ENCODE data around the gene CR1. TPM values are rescaled to one million over a fixed set of nuclear protein-coding genes. Genes with fewer than 3 reads are reported as not detected.

CR1 gene
- total RNA-seq, 2 experiments from 2014 or later = not detected

- POLR2A ChIA-PET = interaction anchor here (0.6 kb wide), 1 partner anchor 10 kb away, joined by 3 read pairs; no protein-coding TSS in a partner anchor
- intact Hi-C loops (cut with micrococcal nuclease; ENCODE audit: unreplicated experiment) = no loop called here
- BruUV-seq (replicated peaks) = no TSS peak
- Histone ChIP-seq H4K20me1 (ENCODE audit: insufficient read depth, low read length) (no peaks in the 10 kb centered on the region), H3K9me2 (ENCODE audit: insufficient read depth, low read length) (no peaks in the 10 kb centered on the region), H3K36me3 (ENCODE audit: insufficient read depth, low read length) (no peaks in the 10 kb centered on the region), H2AFZ (ENCODE audit: low read length) (no peak overlapping the region), H3K4me1 (ENCODE audit: insufficient read depth, low read length, poor library complexity, severe bottlenecking) (no peaks in the 10 kb centered on the region), H3K27ac (ENCODE audit: low read depth, low read length, poor library complexity, severe bottlenecking) (no peak overlapping the region), H3K4me2 (ENCODE audit: low read length) (no peak overlapping the region), H3K79me2 (ENCODE audit: insufficient read depth, low read depth, low read length) (no peaks in the 10 kb centered on the region), H3K4me3 (ENCODE audit: low read depth, low read length, poor library complexity, severe bottlenecking) (no peak overlapping the region), H3K9me3 (ENCODE audit: low read length) (no peaks in the 10 kb centered on the region)
- no peak for TF ChIP-seq CTCF (conservative IDR thresholded peaks at IDR 0.05; ENCODE audit: low read length)
- no peak for TF ChIP-seq EZH2phosphoT487 (IDR thresholded peaks at IDR 0.05; ENCODE audit: borderline replicate concordance, low read depth, low read length)
- no peak for DNase-seq (ENCODE audit: low spot score)
- CTCF ChIA-PET (ENCODE audit: unreplicated experiment) = no interaction called here
Measured at GRCh38 chr1:207603777-207604176, 107.8 kb downstream of the CR1 start.

- H3K9me2 ChIP-seq (ENCODE audit: insufficient read depth, low read length) = no peaks in the 10 kb centered on the region
- DNase-seq (ENCODE audit: low spot score) = no peak
- no peaks in the 10 kb centered on the region for H3K9me3 ChIP-seq (ENCODE audit: low read length)
- H3K36me3 ChIP-seq (ENCODE audit: insufficient read depth, low read length) = no peaks in the 10 kb centered on the region
- H3K4me3 ChIP-seq (ENCODE audit: low read depth, low read length, poor library complexity, severe bottlenecking) = no peak overlapping the region
- no peak overlapping the region for H3K27ac ChIP-seq (ENCODE audit: low read depth, low read length, poor library complexity, severe bottlenecking)
- no peak overlapping the region for H3K4me2 ChIP-seq (ENCODE audit: low read length)
- intact Hi-C loops (cut with micrococcal nuclease; ENCODE audit: unreplicated experiment) = no loop called here
- ChIA-PET POLR2A (interaction anchor here (0.6 to 0.7 kb wide), 2 partner anchors 310 to 359 kb away, joined by 3 to 5 read pairs; no protein-coding TSS in a partner anchor), CTCF (ENCODE audit: unreplicated experiment) (no interaction called here)
- no TSS peak for BruUV-seq (replicated peaks)
- no peak overlapping the region for H2AFZ ChIP-seq (ENCODE audit: low read length)
- H4K20me1 ChIP-seq (ENCODE audit: insufficient read depth, low read length) = no peaks in the 10 kb centered on the region
- no peaks in the 10 kb centered on the region for H3K4me1 ChIP-seq (ENCODE audit: insufficient read depth, low read length, poor library complexity, severe bottlenecking)
- no peak for TF ChIP-seq CTCF (conservative IDR thresholded peaks at IDR 0.05; ENCODE audit: low read length)
- no peak for TF ChIP-seq EZH2phosphoT487 (IDR thresholded peaks at IDR 0.05; ENCODE audit: borderline replicate concordance, low read depth, low read length)
- no peaks in the 10 kb centered on the region for H3K79me2 ChIP-seq (ENCODE audit: insufficient read depth, low read depth, low read length)
Measured at GRCh38 chr1:207605444-207606361, 109.7 kb downstream of the CR1 start.

- Histone ChIP-seq H3K4me2 (ENCODE audit: low read length) (no peak overlapping the region), H3K27ac (ENCODE audit: low read depth, low read length, poor library complexity, severe bottlenecking) (no peak overlapping the region), H3K4me3 (ENCODE audit: low read depth, low read length, poor library complexity, severe bottlenecking) (no peak overlapping the region), H2AFZ (ENCODE audit: low read length) (no peak overlapping the region), H3K79me2 (ENCODE audit: insufficient read depth, low read depth, low read length) (no peaks in the 10 kb centered on the region), H3K9me2 (ENCODE audit: insufficient read depth, low read length) (no peaks in the 10 kb centered on the region), H3K4me1 (ENCODE audit: insufficient read depth, low read length, poor library complexity, severe bottlenecking) (no peaks in the 10 kb centered on the region), H3K9me3 (ENCODE audit: low read length) (no peaks in the 10 kb centered on the region), H4K20me1 (ENCODE audit: insufficient read depth, low read length) (no peaks in the 10 kb centered on the region), H3K36me3 (ENCODE audit: insufficient read depth, low read length) (no peaks in the 10 kb centered on the region)
- intact Hi-C loops (cut with micrococcal nuclease; ENCODE audit: unreplicated experiment) = no loop called here
- no peak for TF ChIP-seq CTCF (conservative IDR thresholded peaks at IDR 0.05; ENCODE audit: low read length)
- TF ChIP-seq EZH2phosphoT487 (IDR thresholded peaks at IDR 0.05; ENCODE audit: borderline replicate concordance, low read depth, low read length) = no peak
- DNase-seq (ENCODE audit: low spot score) = no peak
- POLR2A ChIA-PET = no interaction called here
- CTCF ChIA-PET (ENCODE audit: unreplicated experiment) = no interaction called here
- BruUV-seq (replicated peaks) = no TSS peak
Measured at GRCh38 chr1:207606362-207606755, 110.4 kb downstream of the CR1 start.

Data from OCI-LY7 (cell line).